Suprapubic skin (tissue), 4 donors: ENCODE results near the gene KDM2A. TPM values are rescaled to one million over a fixed set of nuclear protein-coding genes. Genes with fewer than 3 reads are reported as not detected.

Experiments used
- DNase-seq, 2 donors: peaks; one replicate each; pipeline ENCODE4 v3.0.0-alpha.2; 2019; ENCODE audit warnings: low spot score in 2 of 2
- H3K27ac ChIP-seq: fragments of 200-600 bp; sonication (generic); one replicate; pipeline ENCODE4 v1.5.1; 2019
- H3K27me3 ChIP-seq: fragments of 200-600 bp; sonication (generic); one replicate; pipeline ENCODE4 v1.5.1; 2019
- H3K36me3 ChIP-seq: fragments of 200-600 bp; sonication (generic); one replicate; pipeline ENCODE4 v1.5.1; 2019
- H3K4me1 ChIP-seq: fragments of 200-600 bp; sonication (generic); one replicate; pipeline ENCODE4 v1.5.1; 2019
- H3K4me3 ChIP-seq: fragments of 200-600 bp; sonication (generic); one replicate; pipeline ENCODE4 v1.5.1; 2019; ENCODE audit warnings: mild to moderate bottlenecking
- H3K9me3 ChIP-seq: fragments of 200-600 bp; sonication (generic); one replicate; pipeline ENCODE4 v1.5.1; 2019
- CTCF ChIP-seq, 2 donors: fragments of 200-600 bp in 1 of 2; fragments of 450-650 bp in 1 of 2; sonication (generic) in 1 of 2; IDR thresholded peaks; one replicate each; pipeline ENCODE4 v1.5.1; 2016 to 2019; ENCODE audit warnings: antibody characterized with exemption in 2 of 2, mild to moderate bottlenecking in 1 of 2, moderate library complexity in 1 of 2
- EP300 ChIP-seq: sonication (generic); formaldehyde crosslinking; IDR thresholded peaks from one replicate; pipeline ENCODE4 v1.6.1; 2017; ENCODE audit warnings: antibody characterized with exemption
- POLR2A ChIP-seq, 2 donors: fragments of 450-650 bp; IDR thresholded peaks; one replicate each; pipeline ENCODE4 v1.6.1; 2017; ENCODE audit warnings: antibody characterized with exemption in 2 of 2, mild to moderate bottlenecking in 2 of 2, moderate library complexity in 2 of 2
- POLR2AphosphoS5 ChIP-seq, 3 donors: sonication (generic); formaldehyde crosslinking; IDR thresholded peaks; one replicate each; pipeline ENCODE4 v1.6.1; 2017; ENCODE audit warnings: antibody characterized with exemption in 3 of 3
- WGBS: methylation state at CpG from one replicate; pipeline ENCODE4 v1.1.5; 2018; 5-methylcytosine and 5-hydroxymethylcytosine counted together
- total RNA-seq, 4 donors: library from RNA; depleted of rRNA; stranded (reverse); fragments of >200 nt; gene quantifications; one replicate each; pipeline ENCODE4 v1.1.0, GENCODE V29; 2016

KDM2A gene
- total RNA-seq, 4 donors from 2014 or later = 76.0 to 142 (median 84.8) TPM

- no peak for TF ChIP-seq EP300
- no peak for TF ChIP-seq POLR2AphosphoS5 (IDR thresholded peaks at IDR 0.05)
- no peak for TF ChIP-seq CTCF (IDR thresholded peaks at IDR 0.05)
- no peak for TF ChIP-seq POLR2A (IDR thresholded peaks at IDR 0.05)
- 88% methylated on average over 5 of the region's 5 CpGs for WGBS
- Histone ChIP-seq H3K27me3 (no peaks in the 10 kb centered on the region), H3K27ac (no peak overlapping the region), H3K4me1 (peaks cover 22% of the 10 kb centered on the region), H3K36me3 (no peaks in the 10 kb centered on the region), H3K9me3 (no peaks in the 10 kb centered on the region), H3K4me3 (no peak overlapping the region)
- peak in 1 of 2 donors; percentile 40 for DNase-seq
Observed at GRCh38 chr11:67113231-67113721, 5.8 kb upstream of the KDM2A start.

- no peak overlapping the region for H3K27ac ChIP-seq
- no peak overlapping the region for H3K4me3 ChIP-seq
- no peaks in the 10 kb centered on the region for H3K9me3 ChIP-seq
- no peaks in the 10 kb centered on the region for H3K27me3 ChIP-seq
- no peak for TF ChIP-seq POLR2A (IDR thresholded peaks at IDR 0.05)
- TF ChIP-seq EP300 = no peak
- no peak for TF ChIP-seq CTCF (IDR thresholded peaks at IDR 0.05)
- TF ChIP-seq POLR2AphosphoS5 (IDR thresholded peaks at IDR 0.05) = no peak
- 89% methylated on average over 10 of the region's 10 CpGs for WGBS
- H3K36me3 ChIP-seq = no peaks in the 10 kb centered on the region
- DNase-seq = peak in 1 of 2 donors; percentile 32
- H3K4me1 ChIP-seq = peaks cover 26% of the 10 kb centered on the region
Observed at GRCh38 chr11:67114275-67114896, 4.7 kb upstream of the KDM2A start.

- H3K36me3 ChIP-seq = no peaks in the 10 kb centered on the region
- no peak overlapping the region for H3K27ac ChIP-seq
- H3K4me1 ChIP-seq = peaks cover 29% of the 10 kb centered on the region
- no peak for TF ChIP-seq POLR2AphosphoS5 (IDR thresholded peaks at IDR 0.05)
- TF ChIP-seq EP300 = no peak
- no peak for TF ChIP-seq CTCF (IDR thresholded peaks at IDR 0.05)
- TF ChIP-seq POLR2A (IDR thresholded peaks at IDR 0.05) = no peak
- WGBS = 76% methylated on average over 3 of the region's 3 CpGs
- no peaks in the 10 kb centered on the region for H3K27me3 ChIP-seq
- DNase-seq = no peak
- H3K9me3 ChIP-seq = no peaks in the 10 kb centered on the region
- H3K4me3 ChIP-seq = no peak overlapping the region
Observed at GRCh38 chr11:67116758-67117105, 2.3 kb upstream of the KDM2A start.

GRCh38 chr11:67117176-67117575 is 1.9 kb upstream of the KDM2A start:
- TF ChIP-seq POLR2AphosphoS5 (IDR thresholded peaks at IDR 0.05) (no peak), CTCF (IDR thresholded peaks at IDR 0.05) (no peak), EP300 (no peak), POLR2A (IDR thresholded peaks at IDR 0.05) (no peak)
- peak overlapping the region; percentile 92 for H3K4me3 ChIP-seq
- H3K9me3 ChIP-seq = no peaks in the 10 kb centered on the region
- H3K36me3 ChIP-seq = no peaks in the 10 kb centered on the region
- no peak for DNase-seq
- peaks cover 32% of the 10 kb centered on the region for H3K4me1 ChIP-seq
- WGBS = 74% methylated on average over 7 of the region's 7 CpGs
- H3K27ac ChIP-seq = peak overlapping the region; percentile 99
- no peaks in the 10 kb centered on the region for H3K27me3 ChIP-seq

GRCh38 chr11:67117672-67118180 is 1.3 kb upstream of the KDM2A start:
- DNase-seq = peak in 1 of 2 donors; percentile 64

More at GRCh38 chr11:67117672-67118180, 1.3 kb upstream of the KDM2A start:
- H3K4me1 ChIP-seq = peaks cover 38% of the 10 kb centered on the region
- peak overlapping the region; percentile 99 for H3K27ac ChIP-seq
- H3K9me3 ChIP-seq = no peaks in the 10 kb centered on the region
- WGBS = 10% methylated on average over 18 of the region's 65 CpGs
- H3K4me3 ChIP-seq = peak overlapping the region; percentile 92
- TF ChIP-seq EP300 = no peak
- TF ChIP-seq POLR2A (IDR thresholded peaks at IDR 0.05) = no peak
- no peak for TF ChIP-seq POLR2AphosphoS5 (IDR thresholded peaks at IDR 0.05)
- no peak for TF ChIP-seq CTCF (IDR thresholded peaks at IDR 0.05)
- no peaks in the 10 kb centered on the region for H3K27me3 ChIP-seq
- no peaks in the 10 kb centered on the region for H3K36me3 ChIP-seq
